Measurements from ENCODE around the gene EPHB3. TPM values are rescaled to one million over a fixed set of nuclear protein-coding genes. Genes with fewer than 3 reads are reported as not detected.

EPHB3 gene
- polyA plus RNA-seq, 2 donors: 24.6 to 27.7 TPM

DNA sequence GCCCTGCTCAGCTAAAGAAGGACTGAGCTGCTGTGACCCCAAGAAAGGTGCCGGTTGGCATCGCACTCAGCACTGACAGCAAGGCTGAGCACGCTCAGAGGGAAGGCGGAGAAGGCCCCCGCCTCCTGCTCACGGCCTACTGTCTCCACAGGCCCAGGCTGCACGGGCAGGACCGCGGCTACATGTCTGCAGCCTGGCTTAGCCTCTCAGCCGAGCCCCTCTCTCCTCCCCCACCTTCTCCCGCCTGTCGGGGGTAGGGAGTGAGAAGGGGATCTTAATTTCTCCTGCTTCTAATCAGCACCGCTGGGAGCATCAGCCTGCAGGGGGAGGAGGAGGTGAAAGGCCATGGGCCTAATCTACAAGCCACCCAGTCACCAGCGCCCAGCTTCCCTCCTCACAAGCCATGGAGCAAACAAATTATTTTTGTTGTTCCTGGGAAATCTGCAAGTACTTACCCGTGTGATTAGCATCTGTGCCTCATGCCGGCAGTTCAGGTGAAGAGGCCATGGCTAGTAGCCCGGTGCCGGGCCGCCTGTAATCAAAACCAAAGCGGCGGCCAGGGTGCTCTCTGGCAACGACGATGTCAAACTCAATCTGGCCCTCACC, 68.1 kb downstream of the EPHB3 start:
- no peak overlapping the region for H3K4me3 ChIP-seq (ENCODE audit: low read depth in 1 of 2, low read length in 2 of 2)
- 68 to 72% methylated on average over 23 of the region's 23 CpGs for WGBS, 2 donors

DNA sequence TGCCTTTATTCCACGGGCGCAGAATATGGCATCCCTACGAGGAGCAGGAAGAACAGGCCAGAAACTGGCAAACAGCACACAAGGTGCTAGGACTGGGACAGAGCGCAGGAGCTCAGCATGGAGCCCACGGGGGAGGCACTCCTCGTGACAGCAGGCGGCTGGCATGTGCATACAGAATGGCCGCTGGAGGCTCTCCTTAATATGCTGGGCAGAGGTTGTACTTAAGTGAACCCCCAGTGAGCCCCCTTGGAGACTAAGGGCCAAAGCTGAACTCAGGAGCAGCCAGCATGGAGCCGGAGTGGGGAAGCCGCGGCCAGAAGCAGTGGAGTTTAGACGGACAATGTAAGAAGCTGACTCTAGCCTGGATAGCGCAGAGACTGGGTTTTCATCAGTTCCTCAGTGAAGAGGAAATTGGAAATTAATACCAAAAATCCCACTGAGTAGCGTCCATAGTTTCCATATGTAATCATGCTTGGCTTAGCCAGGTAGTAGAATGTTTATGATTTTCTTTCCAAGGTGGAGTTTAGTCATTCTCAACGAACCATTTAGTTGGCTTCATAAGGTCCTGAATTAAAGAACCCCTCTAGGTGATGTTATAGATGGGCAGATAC, 69.4 kb downstream of the EPHB3 start:
- H3K4me1 ChIP-seq (ENCODE audit: control insufficient read depth in 2 of 2, insufficient read depth in 2 of 2, low read length in 1 of 2): peaks cover 0 to 7% of the 10 kb centered on the region in 2 donors
- H3K36me3 ChIP-seq (ENCODE audit: control insufficient read depth in 2 of 2, insufficient read depth in 2 of 2, low read length in 1 of 2): no peaks in the 10 kb centered on the region
- no peaks in the 10 kb centered on the region for H3K27me3 ChIP-seq (ENCODE audit: control insufficient read depth in 1 of 2, insufficient read depth in 2 of 2, low read length in 2 of 2)
- H3K4me3 ChIP-seq (ENCODE audit: low read depth in 1 of 2, low read length in 2 of 2): no peak overlapping the region
- no peaks in the 10 kb centered on the region for H3K9me3 ChIP-seq (ENCODE audit: control insufficient read depth in 2 of 2, insufficient read depth in 1 of 2, low read depth in 1 of 2, low read length in 1 of 2)
- no peak overlapping the region for H3K27ac ChIP-seq (ENCODE audit: low read depth in 2 of 2, low read length in 1 of 2)
- 87 to 89% methylated on average over 15 of the region's 15 CpGs for WGBS, 2 donors

More for the DNA sequence above, 68.1 kb downstream of the EPHB3 start:
- Histone ChIP-seq H3K4me1 (ENCODE audit: control insufficient read depth in 2 of 2, insufficient read depth in 2 of 2, low read length in 1 of 2) (peaks cover 0 to 7% of the 10 kb centered on the region in 2 donors), H3K36me3 (ENCODE audit: control insufficient read depth in 2 of 2, insufficient read depth in 2 of 2, low read length in 1 of 2) (no peaks in the 10 kb centered on the region), H3K9me3 (ENCODE audit: control insufficient read depth in 2 of 2, insufficient read depth in 1 of 2, low read depth in 1 of 2, low read length in 1 of 2) (no peaks in the 10 kb centered on the region), H3K27ac (ENCODE audit: low read depth in 2 of 2, low read length in 1 of 2) (no peak overlapping the region), H3K27me3 (ENCODE audit: control insufficient read depth in 1 of 2, insufficient read depth in 2 of 2, low read length in 2 of 2) (no peaks in the 10 kb centered on the region)

DNA sequence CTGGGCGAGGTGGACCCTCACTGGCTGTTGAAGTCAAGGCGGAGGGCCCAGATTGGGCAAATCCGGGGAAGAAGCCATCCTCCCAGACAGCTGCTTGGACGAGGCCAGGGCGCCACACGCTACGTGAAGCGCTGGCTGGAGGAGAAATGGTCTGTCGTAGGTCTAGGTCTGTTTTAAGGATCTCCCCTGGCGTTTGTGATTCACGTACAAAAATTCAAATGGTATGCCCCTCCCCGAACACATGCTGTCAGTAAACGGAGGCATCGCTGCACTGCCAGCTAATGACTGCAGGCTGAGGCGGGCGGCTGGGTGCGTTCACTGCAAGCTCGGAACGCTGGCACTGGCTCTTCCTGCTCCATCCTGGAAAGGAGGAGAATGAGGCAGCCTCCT, 69.9 kb downstream of the EPHB3 start:
- Histone ChIP-seq H3K4me3 (ENCODE audit: low read depth in 1 of 2, low read length in 2 of 2) (no peak overlapping the region), H3K4me1 (ENCODE audit: control insufficient read depth in 2 of 2, insufficient read depth in 2 of 2, low read length in 1 of 2) (peaks cover 0 to 7% of the 10 kb centered on the region in 2 donors), H3K36me3 (ENCODE audit: control insufficient read depth in 2 of 2, insufficient read depth in 2 of 2, low read length in 1 of 2) (no peaks in the 10 kb centered on the region), H3K9me3 (ENCODE audit: control insufficient read depth in 2 of 2, insufficient read depth in 1 of 2, low read depth in 1 of 2, low read length in 1 of 2) (no peaks in the 10 kb centered on the region), H3K27ac (ENCODE audit: low read depth in 2 of 2, low read length in 1 of 2) (no peak overlapping the region), H3K27me3 (ENCODE audit: control insufficient read depth in 1 of 2, insufficient read depth in 2 of 2, low read length in 2 of 2) (no peaks in the 10 kb centered on the region)
- WGBS, 2 donors: 84 to 89% methylated on average over 19 of the region's 19 CpGs

Other genes starting within 250 kb of the EPHB3 start
- 100 to 1,000 TPM; 222 to 257 TPM for gene EIF4G1, start 247.2 kb upstream of the EPHB3 start, polyA plus RNA-seq
- 1 to 10 TPM; 7.7 to 9.5 TPM for gene FAM131A, start 224.2 kb upstream of the EPHB3 start, polyA plus RNA-seq
- 1 to 10 TPM; 3.1 to 5.4 TPM for gene CLCN2, start 200.2 kb upstream of the EPHB3 start, polyA plus RNA-seq
- 100 to 1,000 TPM in 1 of 2 donors, 10 to 100 TPM in 1; 79.6 to 103 TPM for gene POLR2H, start 200.1 kb upstream of the EPHB3 start, polyA plus RNA-seq
- under 1 TPM; 0.06 to 0.12 TPM for gene THPO, start 183.6 kb upstream of the EPHB3 start, polyA plus RNA-seq
- gene CHRD, start 181.7 kb upstream of the EPHB3 start, polyA plus RNA-seq: 1 to 10 TPM; 2.2 to 3.0 TPM
- 10 to 100 TPM; 25.7 to 27.2 TPM for gene MAGEF1, start 150.3 kb downstream of the EPHB3 start, polyA plus RNA-seq

All from esophagus (tissue), 2 donors.